Measurements from ENCODE around the gene PAK4.

DNA sequence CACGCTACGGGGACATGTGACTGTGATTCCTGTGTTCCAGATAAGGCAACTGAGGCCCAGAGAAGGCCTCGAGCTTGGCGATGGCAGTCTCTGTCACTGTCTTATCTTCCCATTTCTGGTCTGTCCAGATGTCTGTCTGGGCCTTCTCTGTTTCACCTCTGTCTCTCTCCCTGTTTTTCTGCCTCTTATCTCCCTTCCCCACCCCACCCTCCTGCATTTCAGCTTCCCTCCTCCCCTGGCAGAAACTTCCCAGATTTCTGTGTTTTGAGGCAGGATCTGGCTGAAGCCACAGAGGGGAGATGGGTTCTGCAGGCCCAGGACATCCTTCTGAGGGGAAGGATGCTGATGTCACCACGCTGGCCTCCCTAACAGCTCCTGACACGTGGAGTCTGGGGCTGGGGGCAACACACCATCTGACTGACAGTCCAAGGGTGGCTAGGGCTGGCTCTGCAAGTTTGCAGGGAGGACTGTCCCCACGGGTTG, 14.4 kb downstream of the PAK4 start:
- TF ChIP-seq TAF1 (IDR thresholded peaks at IDR 0.05; ENCODE audit: borderline replicate concordance, low read depth, low read length) (no peak), POLR2AphosphoS5 (IDR thresholded peaks at IDR 0.05; ENCODE audit: low read depth, low read length) (no peak)
